ENCODE measurements around the gene ST6GAL1. TPM values are rescaled to one million over a fixed set of nuclear protein-coding genes. Genes with fewer than 3 reads are reported as not detected.
"Not testable (repeated sequence)": the region's sequence is repeated elsewhere in the genome, so short reads cannot be mapped to it uniquely, and the experiment has no call there.

Gene ST6GAL1
- total RNA-seq: 100 to 1,000 TPM; 116 to 128 TPM

DNA sequence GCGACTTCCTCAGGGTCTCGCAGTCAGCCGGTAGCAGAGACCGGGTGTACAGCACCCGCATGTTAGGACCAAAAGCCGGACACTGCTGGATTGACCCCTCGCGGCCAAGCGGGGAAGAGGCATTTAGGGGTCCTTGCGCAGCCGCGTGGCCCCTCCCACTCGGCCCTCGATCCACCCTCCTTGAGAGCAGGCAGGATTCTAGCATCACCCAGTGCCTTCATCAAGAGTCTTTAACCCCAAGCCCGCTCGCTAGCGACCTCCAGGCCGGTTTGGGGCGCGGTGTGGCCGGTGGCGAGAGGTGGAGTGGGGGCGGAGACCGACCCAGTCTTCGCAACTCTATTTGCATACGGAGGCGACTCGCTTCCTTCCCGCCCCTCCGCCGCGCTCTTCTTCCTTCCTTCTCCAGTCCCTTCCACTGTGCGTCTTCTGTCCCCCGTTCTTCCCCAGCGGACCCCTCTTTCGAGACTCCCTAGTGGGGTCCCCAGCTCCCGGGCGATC lies at the start of gene ST6GAL1:
Gene ST6GAL1 (plus strand): TSS at position 384 of the 498 bp plus-strand sequence. CDS start 112,178 bp downstream, outside the sequence.
- Mint-ChIP-seq H3K27ac (peak within 1 kb of the TSS; percentile 88), H3K27me3 (no peaks in the 10 kb centered on the region), H3K9me3 (peaks cover 2% of the 10 kb centered on the region), H3K4me3 (peak within 1 kb of the TSS; percentile 84), H3K36me3 (ENCODE audit: low read depth) (peaks cover 36% of the 10 kb centered on the region), H3K4me1 (peaks cover 35% of the 10 kb centered on the region)
- DNase-seq: peak; percentile 81
- ChIA-PET POLR2A (interaction anchor here (1.0 to 4.1 kb wide), 16 partner anchors 10 to 208 kb away, joined by 3 to 72 read pairs (median 26); partner anchors contain the start of genes EIF4A2 and RPL39L), CTCF (interaction anchor here (1.1 to 3.8 kb wide), 4 partner anchors 21 to 235 kb away, joined by 3 to 55 read pairs (median 20); partner anchors contain the start of gene RPL39L)

DNA sequence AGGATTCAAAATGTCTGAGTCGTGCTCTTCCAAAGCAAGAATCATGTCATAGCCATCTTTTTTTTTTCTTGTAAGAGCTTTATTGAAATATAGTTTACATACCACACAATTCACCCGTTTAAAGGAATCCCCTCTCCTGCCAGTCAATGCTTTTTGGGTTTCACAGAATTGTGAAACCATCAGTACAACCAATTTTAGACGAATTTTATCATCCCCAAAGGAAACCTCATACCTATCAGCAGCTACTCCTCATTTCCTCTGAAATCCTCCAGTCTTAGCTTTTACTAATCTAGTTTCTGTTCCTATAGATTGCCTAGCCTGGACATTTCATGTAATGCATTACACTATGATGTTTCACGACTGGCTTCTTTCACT lies 48.2 kb upstream of the ST6GAL1 start:
- peaks cover 3% of the 10 kb centered on the region for H3K9me3 Mint-ChIP-seq
- H3K36me3 Mint-ChIP-seq (ENCODE audit: low read depth): peaks cover 3% of the 10 kb centered on the region
- ChIA-PET CTCF (interaction anchor here (1.0 to 3.8 kb wide), 7 partner anchors 22 to 257 kb away, joined by 3 to 33 read pairs (median 3); partner anchors contain the start of gene RPL39L), POLR2A (interaction anchor here (1.2 to 4.6 kb wide), 8 partner anchors 11 to 99 kb away, joined by 7 to 55 read pairs (median 12); partner anchors contain the start of genes EIF4A2 and ST6GAL1)
- H3K4me1 Mint-ChIP-seq: peaks cover 52% of the 10 kb centered on the region
- H3K27me3 Mint-ChIP-seq: no peaks in the 10 kb centered on the region
- H3K4me3 Mint-ChIP-seq: peak overlapping the region; percentile 39
- DNase-seq: no peak
- peak overlapping the region; percentile 90 for H3K27ac Mint-ChIP-seq

- DNase-seq: peak; percentile 60
- Mint-ChIP-seq H3K36me3 (ENCODE audit: low read depth) (peaks cover 2% of the 10 kb centered on the region), H3K4me3 (peak overlapping the region; percentile 33), H3K4me1 (peaks cover 52% of the 10 kb centered on the region), H3K27ac (peak overlapping the region; percentile 85), H3K27me3 (no peaks in the 10 kb centered on the region), H3K9me3 (no peaks in the 10 kb centered on the region)
- ChIA-PET POLR2A (interaction anchor here (1.2 to 4.6 kb wide), 6 partner anchors 11 to 100 kb away, joined by 3 to 55 read pairs (median 12); partner anchors contain the start of genes EIF4A2 and ST6GAL1), CTCF (interaction anchor here (0.7 to 3.8 kb wide), 4 partner anchors 23 to 111 kb away, joined by 3 to 33 read pairs (median 6); no protein-coding TSS in a partner anchor)
Measured at GRCh38 chr3:186882881-186883685, 47.2 kb upstream of the ST6GAL1 start.

- H3K36me3 Mint-ChIP-seq (ENCODE audit: low read depth): peaks cover 2% of the 10 kb centered on the region
- CTCF ChIA-PET: interaction anchor here (2.6 kb wide), 1 partner anchor 23 kb away, joined by 10 read pairs; no protein-coding TSS in a partner anchor
- H3K9me3 Mint-ChIP-seq: no peaks in the 10 kb centered on the region
- H3K4me3 Mint-ChIP-seq: peak overlapping the region; percentile 33
- POLR2A ChIA-PET: interaction anchor here (1.2 to 4.6 kb wide), 3 partner anchors 13 to 48 kb away, joined by 3 to 55 read pairs (median 11); partner anchors contain the start of gene ST6GAL1
- peaks cover 52% of the 10 kb centered on the region for H3K4me1 Mint-ChIP-seq
- no peaks in the 10 kb centered on the region for H3K27me3 Mint-ChIP-seq
- H3K27ac Mint-ChIP-seq: peak overlapping the region; percentile 85
- no peak for DNase-seq
Measured at GRCh38 chr3:186883686-186884058, 46.7 kb upstream of the ST6GAL1 start.

DNA sequence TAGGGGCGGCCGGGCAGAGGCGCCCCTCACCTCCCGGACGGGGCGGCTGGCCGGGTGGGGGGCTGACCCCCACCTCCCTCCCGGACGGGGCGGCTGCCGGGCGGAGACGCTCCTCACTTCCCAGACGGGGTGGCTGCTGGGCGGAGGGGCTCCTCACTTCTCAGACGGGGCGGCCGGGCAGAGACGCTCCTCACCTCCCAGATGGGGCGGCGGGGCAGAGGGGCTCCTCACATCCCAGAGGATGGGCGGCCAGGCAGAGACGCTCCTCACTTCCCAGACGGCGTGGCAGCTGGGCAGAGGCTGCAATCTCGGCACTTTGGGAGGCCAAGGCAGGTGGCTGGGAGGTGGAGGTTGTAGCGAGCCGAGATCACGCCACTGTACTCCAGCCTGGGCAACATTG lies 45.5 kb upstream of the ST6GAL1 start:
- H3K36me3 Mint-ChIP-seq (ENCODE audit: low read depth); H3K27me3 Mint-ChIP-seq; POLR2A ChIA-PET; CTCF ChIA-PET; H3K27ac Mint-ChIP-seq; H3K9me3 Mint-ChIP-seq; H3K4me3 Mint-ChIP-seq; DNase-seq: not testable (repeated sequence)
- peaks cover 43% of the 10 kb centered on the region for H3K4me1 Mint-ChIP-seq

DNA sequence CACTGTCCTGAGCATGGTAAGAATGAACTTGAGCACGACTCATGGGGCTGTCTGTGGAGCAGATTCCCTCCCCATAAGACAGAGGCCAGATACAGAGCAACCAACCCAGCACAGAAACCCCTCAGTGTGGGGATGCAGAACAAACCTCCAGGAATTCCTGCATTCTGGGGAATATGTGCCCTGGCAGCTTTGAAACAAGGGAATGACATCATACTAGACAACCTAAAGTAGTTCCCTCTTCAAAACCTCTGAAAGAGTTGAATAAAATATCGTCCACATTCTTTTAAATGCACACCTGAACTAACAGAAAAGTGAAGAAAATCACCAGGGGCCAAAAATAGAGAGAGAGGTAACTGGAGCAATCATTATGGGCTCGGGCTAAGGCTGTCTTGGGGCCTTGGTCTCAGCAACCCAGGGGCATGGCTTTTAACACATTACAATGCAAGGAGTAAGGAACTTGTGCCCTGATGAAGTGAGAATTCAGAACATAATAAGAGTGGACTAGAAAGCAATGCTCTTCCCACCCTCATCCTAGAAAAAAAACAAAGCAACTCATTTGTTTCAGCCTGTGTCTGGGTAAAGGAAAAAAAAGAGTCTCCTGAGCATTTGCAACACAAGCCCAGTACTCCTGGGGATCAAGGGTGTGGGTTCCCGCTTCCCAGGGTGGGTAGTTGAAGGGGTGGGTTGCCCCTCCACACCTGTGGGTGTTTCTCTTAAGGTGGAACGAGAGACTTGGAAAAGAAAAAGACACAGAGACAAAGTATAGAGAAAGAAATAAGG lies 43.9 kb upstream of the ST6GAL1 start:
- ChIA-PET POLR2A (no interaction called here), CTCF (no interaction called here)
- no peak for DNase-seq
- peaks cover 27% of the 10 kb centered on the region for H3K4me1 Mint-ChIP-seq
- peaks cover 4% of the 10 kb centered on the region for H3K27me3 Mint-ChIP-seq
- H3K36me3 Mint-ChIP-seq (ENCODE audit: low read depth): no peaks in the 10 kb centered on the region
- no peaks in the 10 kb centered on the region for H3K9me3 Mint-ChIP-seq
- H3K4me3 Mint-ChIP-seq: no peak overlapping the region
- H3K27ac Mint-ChIP-seq: no peak overlapping the region

- H3K9me3 Mint-ChIP-seq; H3K27ac Mint-ChIP-seq; H3K4me3 Mint-ChIP-seq; CTCF ChIA-PET; H3K36me3 Mint-ChIP-seq (ENCODE audit: low read depth); H3K27me3 Mint-ChIP-seq; POLR2A ChIA-PET; DNase-seq: not testable (repeated sequence)
- peaks cover 17% of the 10 kb centered on the region for H3K4me1 Mint-ChIP-seq
Measured at GRCh38 chr3:186887507-186887938, 42.8 kb upstream of the ST6GAL1 start.

- H3K36me3 Mint-ChIP-seq (ENCODE audit: low read depth): no peaks in the 10 kb centered on the region
- ChIA-PET POLR2A (interaction anchor here (2.1 kb wide), 1 partner anchor 8 kb away, joined by 5 read pairs; no protein-coding TSS in a partner anchor), CTCF (no interaction called here)
- DNase-seq: no peak
- H3K9me3 Mint-ChIP-seq: no peaks in the 10 kb centered on the region
- no peak overlapping the region for H3K27ac Mint-ChIP-seq
- no peak overlapping the region for H3K4me3 Mint-ChIP-seq
- H3K4me1 Mint-ChIP-seq: peaks cover 7% of the 10 kb centered on the region
- H3K27me3 Mint-ChIP-seq: peaks cover 4% of the 10 kb centered on the region
Measured at GRCh38 chr3:186888569-186888968, 41.8 kb upstream of the ST6GAL1 start.

DNA sequence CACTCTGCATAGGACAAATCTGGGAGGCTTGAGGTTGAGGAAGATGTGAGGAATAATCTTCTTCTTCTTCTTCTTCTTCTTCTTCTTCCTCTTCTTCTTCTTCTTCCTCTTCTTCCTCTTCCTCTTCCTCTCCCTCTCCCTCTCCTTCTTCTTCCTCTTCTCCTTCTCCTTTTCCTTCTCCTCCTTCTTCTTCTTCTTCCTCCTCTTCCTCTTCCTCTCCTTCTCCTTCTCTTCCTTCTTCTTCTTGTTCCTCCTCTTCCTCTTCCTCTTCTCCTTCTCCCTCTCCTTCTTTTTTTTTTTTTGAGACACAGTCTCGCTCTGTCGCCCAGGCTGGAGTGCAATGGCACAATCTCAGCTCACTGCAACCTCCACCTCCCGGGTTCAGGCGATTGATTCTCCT lies 40.6 kb upstream of the ST6GAL1 start:
- H3K36me3 Mint-ChIP-seq (ENCODE audit: low read depth); H3K4me1 Mint-ChIP-seq; H3K9me3 Mint-ChIP-seq; DNase-seq; H3K4me3 Mint-ChIP-seq; H3K27ac Mint-ChIP-seq; H3K27me3 Mint-ChIP-seq: not testable (repeated sequence)
- CTCF ChIA-PET: interaction anchor here (0.6 to 0.7 kb wide), 2 partner anchors 13 to 35 kb away, joined by 4 read pairs; no protein-coding TSS in a partner anchor
- POLR2A ChIA-PET: interaction anchor here (2.1 kb wide), 1 partner anchor 9 kb away, joined by 5 read pairs; no protein-coding TSS in a partner anchor

DNA sequence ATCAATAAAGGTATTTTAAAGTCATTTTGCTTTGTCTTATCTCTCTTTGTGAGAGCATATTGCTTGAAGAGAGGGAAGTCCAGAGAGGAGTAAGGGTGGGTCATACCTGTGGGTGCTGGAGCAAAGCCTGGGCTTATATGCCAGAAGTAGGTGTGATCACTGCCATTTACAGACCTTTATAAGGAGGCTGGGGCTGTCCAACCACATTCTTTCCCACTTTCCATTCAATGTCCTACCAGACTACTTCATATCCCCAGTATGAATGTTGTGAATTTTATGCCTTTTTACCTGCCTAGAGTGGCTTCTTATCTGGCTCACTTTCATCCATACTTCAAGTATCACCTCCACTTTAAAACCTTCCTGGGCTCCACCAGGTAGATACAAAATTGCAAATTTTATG lies 39.4 kb upstream of the ST6GAL1 start:
- DNase-seq: no peak
- H3K27ac Mint-ChIP-seq: no peak overlapping the region
- ChIA-PET CTCF (no interaction called here), POLR2A (no interaction called here)
- H3K9me3 Mint-ChIP-seq: no peaks in the 10 kb centered on the region
- H3K4me3 Mint-ChIP-seq: no peak overlapping the region
- H3K4me1 Mint-ChIP-seq: no peaks in the 10 kb centered on the region
- no peaks in the 10 kb centered on the region for H3K36me3 Mint-ChIP-seq (ENCODE audit: low read depth)
- peaks cover 4% of the 10 kb centered on the region for H3K27me3 Mint-ChIP-seq

GRCh38 chr3:186893071-186893470 lies 37.3 kb upstream of the ST6GAL1 start:
- DNase-seq; POLR2A ChIA-PET; H3K4me3 Mint-ChIP-seq; H3K27me3 Mint-ChIP-seq; H3K27ac Mint-ChIP-seq; H3K36me3 Mint-ChIP-seq (ENCODE audit: low read depth); H3K4me1 Mint-ChIP-seq; H3K9me3 Mint-ChIP-seq; CTCF ChIA-PET: not testable (repeated sequence)

GRCh38 chr3:186895406-186895805 lies 34.9 kb upstream of the ST6GAL1 start:
- no peaks in the 10 kb centered on the region for H3K36me3 Mint-ChIP-seq (ENCODE audit: low read depth)
- peaks cover 5% of the 10 kb centered on the region for H3K9me3 Mint-ChIP-seq
- POLR2A ChIA-PET: interaction anchor here (0.8 to 1.3 kb wide), 3 partner anchors 14 to 68 kb away, joined by 3 to 5 read pairs (median 3); no protein-coding TSS in a partner anchor
- H3K4me3 Mint-ChIP-seq: no peak overlapping the region
- H3K27me3 Mint-ChIP-seq: no peaks in the 10 kb centered on the region
- CTCF ChIA-PET: no interaction called here
- peaks cover 6% of the 10 kb centered on the region for H3K4me1 Mint-ChIP-seq
- DNase-seq: no peak
- H3K27ac Mint-ChIP-seq: no peak overlapping the region
